K562 (cell line): Measurements from ENCODE around the gene DMXL1. TPM values are rescaled to one million over a fixed set of nuclear protein-coding genes. Genes with fewer than 3 reads are reported as not detected.

Experiments used
- ATAC-seq: fragments of 200-7000 bp; cut with Tn5 transposase; 3 replicates; pipeline ENCODE4 v1.9.1; 2020; ENCODE audit warnings: moderate library complexity
- BruUV-seq: library from RNA; stranded (reverse); fragments of 400-500 nt; replicated peaks from 2 replicates; lab custom pipeline; 2021; lab: Mats Ljungman, UMichigan
- CTCF ChIA-PET: fragments of 300-600 bp; formaldehyde crosslinking; extraction: SDS; loops from one replicate; lab custom pipeline; 2021; ENCODE audit warnings: low intra/inter-chr PET ratio; lab: Yijun Ruan, JAX
- POLR2A ChIA-PET: fragments of 300-600, 350-650 bp; sonication (Branson Sonifier 250); formaldehyde crosslinking; extraction: SDS; loops from one replicate; lab custom pipeline; 2021; ENCODE audit warnings: antibody characterized with exemption, inconsistent platforms; lab: Yijun Ruan, JAX
- DNase-seq, 4 experiments: peaks; one replicate each; pipeline versions ENCODE4 v3.0.0 to v3.0.0-alpha.2; 2011 to 2018; ENCODE audit warnings: low spot score in 3 of 4, mixed read lengths in 3 of 4; ENCODE audit errors: extremely low read depth in 1 of 4
- FAIRE-seq: peaks from 2 replicates; lab custom pipeline; 2011; peaks lifted over from hg19 to GRCh38; lab: Jason Lieb, UNC
- H2AFZ ChIP-seq: 2 replicates; pipeline ENCODE4 v1.6.0; 2011; ENCODE audit warnings: low read depth, low read length, control low read depth, inconsistent platforms
- H3K27ac ChIP-seq: fragments of 200-600 bp; 3 replicates; pipeline ENCODE4 v1.8.0; 2011; ENCODE audit warnings: low read depth, mild to moderate bottlenecking, control low read depth, inconsistent platforms, low read length, moderate library complexity, mixed read lengths; ENCODE audit errors: extremely low read depth
- H3K27me3 ChIP-seq, 2 experiments: fragments of 300-600 bp in 1 of 2; 2 replicates in 1 of 2; 3 replicates in 1 of 2; pipeline versions ENCODE4 v1.6.0 to v1.8.0; 2011; ENCODE audit warnings: inconsistent platforms in 2 of 2, low read length in 2 of 2, mild to moderate bottlenecking in 1 of 2, mixed read lengths in 1 of 2, moderate library complexity in 1 of 2; ENCODE audit not compliant: control insufficient read depth in 2 of 2, insufficient read depth in 2 of 2
- H3K36me3 ChIP-seq: fragments of 300-600 bp; 3 replicates; pipeline ENCODE4 v1.8.0; 2011; ENCODE audit warnings: mild to moderate bottlenecking, low read length, inconsistent platforms; ENCODE audit not compliant: control insufficient read depth, insufficient read depth
- H3K4me1 ChIP-seq, 2 experiments: fragments of 200-600 bp in 1 of 2; replicated peaks in 1 of 2; 2 replicates in 1 of 2; 3 replicates in 1 of 2; pipeline versions ENCODE4 v1.5.1 to v1.8.0; 2011; ENCODE audit warnings: inconsistent platforms in 2 of 2, low read length in 2 of 2, mild to moderate bottlenecking in 1 of 2, mixed read lengths in 1 of 2, moderate library complexity in 1 of 2; ENCODE audit not compliant: control insufficient read depth in 2 of 2, insufficient read depth in 2 of 2
- H3K4me2 ChIP-seq: 2 replicates; pipeline ENCODE4 v1.6.1; 2011; ENCODE audit warnings: low read length, control low read depth, inconsistent platforms, mixed read lengths; ENCODE audit not compliant: insufficient read depth
- H3K4me3 ChIP-seq: fragments of 200-600 bp; sonication (generic), shearing (Covaris generic); 2 replicates; pipeline ENCODE4 v1.5.1; 2016; ENCODE audit warnings: control low read depth, inconsistent platforms
- H3K79me2 ChIP-seq: fragments of 200-600 bp; 3 replicates; pipeline ENCODE4 v1.8.0; 2011; ENCODE audit warnings: low read length, inconsistent platforms; ENCODE audit not compliant: control insufficient read depth, insufficient read depth
- H3K9ac ChIP-seq, 2 experiments: 2 replicates each; pipeline versions ENCODE4 v1.6.0 to v1.6.1; 2011; ENCODE audit warnings: low read depth in 2 of 2, low read length in 2 of 2, control low read depth in 1 of 2, inconsistent platforms in 1 of 2, mild to moderate bottlenecking in 1 of 2, mixed read lengths in 1 of 2; ENCODE audit not compliant: insufficient read depth in 1 of 2
- H3K9me1 ChIP-seq: one replicate; pipeline ENCODE4 v1.6.0; 2011; ENCODE audit warnings: inconsistent platforms, mild to moderate bottlenecking, low read length, moderate library complexity; ENCODE audit not compliant: control insufficient read depth, insufficient read depth
- H3K9me3 ChIP-seq: replicated peaks from 2 replicates; pipeline ENCODE4 v1.5.1; 2011; ENCODE audit warnings: low read depth, low read length, inconsistent platforms; ENCODE audit not compliant: control insufficient read depth, insufficient read depth
- H4K20me1 ChIP-seq: replicated peaks from 2 replicates; pipeline ENCODE4 v1.6.1; 2011; ENCODE audit warnings: low read length, inconsistent platforms, mixed read lengths; ENCODE audit not compliant: control insufficient read depth, insufficient read depth
- ARID1B ChIP-seq: fragments of 450-650 bp; IDR thresholded peaks from 2 replicates; pipeline ENCODE4 v1.6.1; 2016; ENCODE audit warnings: antibody characterized with exemption, mild to moderate bottlenecking, inconsistent platforms
- FOXM1 ChIP-seq, 2 experiments: fragments of 450-650 bp in 1 of 2; sonication (generic) in 1 of 2; formaldehyde crosslinking in 1 of 2; IDR thresholded peaks; 2 replicates each; pipeline versions ENCODE4 v1.6.1 to v1.9.0; 2017 to 2022; ENCODE audit warnings: low read depth in 2 of 2, mild to moderate bottlenecking in 2 of 2, missing genetic modification reagents in 1 of 2, moderate library complexity in 1 of 2
- KLF6 ChIP-seq: fragments of 250-450 bp; sonication (Bioruptor Pico); IDR thresholded peaks from 2 replicates; pipeline ENCODE4 v1.4.0; 2020; ENCODE audit warnings: mild to moderate bottlenecking, moderate library complexity, borderline replicate concordance
- MEIS2 ChIP-seq: fragments of 450-650 bp; IDR thresholded peaks from 2 replicates; pipeline ENCODE4 v1.6.1; 2014; ENCODE audit warnings: mild to moderate bottlenecking; ENCODE audit not compliant: partially characterized antibody
- TAF1 ChIP-seq: IDR thresholded peaks from 2 replicates; pipeline ENCODE4 v1.6.1; 2011; ENCODE audit warnings: mild to moderate bottlenecking, low read length, moderate library complexity; ENCODE audit not compliant: insufficient read depth, control insufficient read depth, severe bottlenecking; ENCODE audit errors: extremely low read depth
- ZBTB17 ChIP-seq: fragments of 450-650 bp; formaldehyde crosslinking; IDR thresholded peaks from 2 replicates; pipeline ENCODE4 v1.4.0; 2020; ENCODE audit warnings: mild to moderate bottlenecking
- ZNF316 ChIP-seq: fragments of 450-650 bp; IDR thresholded peaks from 2 replicates; pipeline ENCODE4 v1.6.1; 2016
- WGBS: fragments of 100-300 bp; shearing (Covaris generic); methylation state at CpG from one replicate; pipeline ENCODE4 v1.1.6; 2016; ENCODE audit warnings: low coverage, mixed read lengths; ENCODE audit not compliant: insufficient coverage; ENCODE audit errors: missing lambda C conversion rate; 5-methylcytosine and 5-hydroxymethylcytosine counted together
- in situ Hi-C: fragments of 300-500 bp; cut with MboI; formaldehyde crosslinking; loops from 4 replicates; pipeline ENCODE4 v1.15.0; 2018; ENCODE audit warnings: inconsistent platforms, mixed read lengths
- intact Hi-C: fragments of 100-400 bp; cut with micrococcal nuclease; formaldehyde crosslinking; loops from 2 replicates; pipeline ENCODE4 v1.14.2; 2022
- polyA plus RNA-seq, 8 experiments: library from polyadenylated mRNA; depleted of rRNA in 4 of 8; stranded (reverse) in 5 of 8; unstranded in 3 of 8; fragments of >200 nt; fragmentation: Nextera tagmentation in 2 of 8; fragmentation: Illumina TruSeq in 1 of 8; extraction: Ambion mirVana in 2 of 8; extraction: Trizol in 1 of 8; gene quantifications; 2 replicates each; pipeline versions ENCODE4 v1.2.1 to v1.2.3, GENCODE V29; 2011 to 2014; ENCODE audit warnings: inconsistent platforms in 1 of 8, missing spikeins in 1 of 8
- total RNA-seq, 7 experiments: library from RNA; depleted of rRNA in 6 of 7; stranded (reverse); fragments of >200 nt in 6 of 7; fragmentation: Illumina TruSeq in 2 of 7; extraction: Trizol in 2 of 7; gene quantifications; 2 replicates each; pipeline versions ENCODE4 v1.2.1 to v1.2.3, GENCODE V29; 2011 to 2021; ENCODE audit warnings: low replicate concordance in 1 of 7
- TF ChIP-seq, protein P1 (sequence below), 2 experiments: IDR thresholded peaks; 2 replicates each; pipeline ENCODE4 v1.6.1; 2011; ENCODE audit warnings: borderline replicate concordance in 1 of 2, control low read depth in 1 of 2, low read depth in 1 of 2, low read length in 1 of 2, mild to moderate bottlenecking in 1 of 2, mixed read lengths in 1 of 2, moderate library complexity in 1 of 2; ENCODE audit not compliant: insufficient read depth in 1 of 2, insufficient read length in 1 of 2, poor library complexity in 1 of 2, severe bottlenecking in 1 of 2; ENCODE audit errors: extremely low read depth in 1 of 2
- TF ChIP-seq, protein P2 (sequence below), 2 experiments: IDR thresholded peaks in 1 of 2; conservative IDR thresholded peaks in 1 of 2; 2 replicates each; pipeline ENCODE4 v1.6.1; 2016; ENCODE audit warnings: low read depth in 2 of 2, mild to moderate bottlenecking in 1 of 2, missing compliant biosample characterization in 1 of 2, missing genetic modification characterization in 1 of 2, moderate library complexity in 1 of 2
- TF ChIP-seq, protein P3 (sequence below): fragments of 450-650 bp; IDR thresholded peaks from 2 replicates; pipeline ENCODE4 v1.6.1; 2016

The DMXL1 gene
- total and polyA plus RNA-seq, 9 of the 15 experiments (the other 6 are each of a cell fraction or from before 2014, with no cell fraction given) = 8.3 to 40.3 (median 30.6) TPM

DNA sequence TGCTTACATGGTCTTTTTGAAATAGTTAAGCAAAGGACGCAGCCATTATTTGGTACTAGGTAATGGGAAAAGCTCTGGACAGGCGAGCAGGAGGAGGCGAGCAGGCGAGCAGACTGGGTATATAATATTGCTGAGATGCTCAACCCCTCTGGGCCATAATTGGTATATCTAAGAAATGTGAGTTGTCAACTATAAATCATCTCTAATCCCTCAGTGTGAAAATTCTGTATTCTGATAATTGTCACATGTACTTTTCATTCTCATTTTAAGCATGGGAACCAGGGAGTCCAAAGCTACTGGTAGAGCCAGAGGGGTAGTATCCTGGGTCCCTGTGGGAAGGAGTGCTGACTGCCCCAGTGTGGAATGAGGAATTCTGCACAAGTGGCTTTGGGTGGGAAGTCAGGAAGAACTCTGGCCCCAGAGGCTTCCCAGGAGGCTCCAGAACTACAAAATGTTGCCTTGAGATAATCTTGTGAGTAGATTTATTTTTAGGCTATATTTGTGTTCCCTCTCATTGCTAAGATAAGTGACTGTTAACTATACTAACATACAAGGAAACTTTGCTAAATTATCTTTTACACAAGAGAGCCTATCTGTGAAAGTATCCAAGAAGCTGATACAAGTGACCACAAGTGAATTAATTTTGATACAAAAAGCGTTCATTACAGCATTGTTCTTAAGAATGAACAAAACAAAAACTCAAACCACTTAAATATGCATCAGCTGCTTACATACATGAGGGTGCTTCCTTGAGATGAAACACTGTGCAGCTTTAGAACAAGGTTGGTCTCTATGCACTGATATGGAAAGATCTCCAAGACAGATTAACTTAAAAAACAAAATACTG is 214.4 kb downstream of the DMXL1 start:
- Histone ChIP-seq H3K27me3 (no peaks in the 10 kb centered on the region), H2AFZ (no peak overlapping the region), H3K79me2 (peaks cover 95% of the 10 kb centered on the region), H3K4me2 (peak overlapping the region; percentile 6; the same call in 1 of the 2 replicates)
- WGBS = 48% methylated on average over 5 of the region's 5 CpGs
- no peak for ATAC-seq
- ChIA-PET POLR2A (interaction anchor here (0.7 to 1.4 kb wide), 2 partner anchors 12 to 107 kb away, joined by 3 to 4 read pairs; no protein-coding TSS in a partner anchor), CTCF (no interaction called here)
- no peak for TF ChIP-seq FOXM1 (IDR thresholded peaks at IDR 0.05; ENCODE audit: low read depth)
- no peak for TF ChIP-seq FOXM1 (CRISPR knock-in tag; IDR thresholded peaks at IDR 0.05; ENCODE audit: low read depth)
- TF ChIP-seq, protein P1, sequence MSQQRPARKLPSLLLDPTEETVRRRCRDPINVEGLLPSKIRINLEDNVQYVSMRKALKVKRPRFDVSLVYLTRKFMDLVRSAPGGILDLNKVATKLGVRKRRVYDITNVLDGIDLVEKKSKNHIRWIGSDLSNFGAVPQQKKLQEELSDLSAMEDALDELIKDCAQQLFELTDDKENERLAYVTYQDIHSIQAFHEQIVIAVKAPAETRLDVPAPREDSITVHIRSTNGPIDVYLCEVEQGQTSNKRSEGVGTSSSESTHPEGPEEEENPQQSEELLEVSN (IDR thresholded peaks at IDR 0.05; ENCODE audit: borderline replicate concordance in 1 of 2, extremely low read depth in 1 of 2, insufficient read depth in 1 of 2, insufficient read length in 1 of 2, low read depth in 1 of 2, low read length in 1 of 2, poor library complexity in 1 of 2, severe bottlenecking in 1 of 2) = no peak
- TF ChIP-seq ZBTB17 (CRISPR knock-in tag) = 0 out of 2 replicates have a peak, but pooled peaks have one; percentile 23
- peak; percentile 79 for TF ChIP-seq MEIS2
- peak; percentile 73; the same call in 1 of the 2 replicates for TF ChIP-seq ZNF316
- peak; percentile 31; the same call in 1 of the 2 replicates for TF ChIP-seq ARID1B
- no peak for TF ChIP-seq KLF6 (CRISPR knock-in tag)
- TF ChIP-seq, protein P2, sequence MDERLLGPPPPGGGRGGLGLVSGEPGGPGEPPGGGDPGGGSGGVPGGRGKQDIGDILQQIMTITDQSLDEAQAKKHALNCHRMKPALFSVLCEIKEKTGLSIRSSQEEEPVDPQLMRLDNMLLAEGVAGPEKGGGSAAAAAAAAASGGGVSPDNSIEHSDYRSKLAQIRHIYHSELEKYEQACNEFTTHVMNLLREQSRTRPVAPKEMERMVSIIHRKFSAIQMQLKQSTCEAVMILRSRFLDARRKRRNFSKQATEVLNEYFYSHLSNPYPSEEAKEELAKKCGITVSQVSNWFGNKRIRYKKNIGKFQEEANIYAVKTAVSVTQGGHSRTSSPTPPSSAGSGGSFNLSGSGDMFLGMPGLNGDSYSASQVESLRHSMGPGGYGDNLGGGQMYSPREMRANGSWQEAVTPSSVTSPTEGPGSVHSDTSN (CRISPR knock-in tag; IDR thresholded peaks at IDR 0.05; ENCODE audit: low read depth) = no peak
- TF ChIP-seq, protein P2 (tag; conservative IDR thresholded peaks at IDR 0.05; ENCODE audit: low read depth) = peak; percentile 52; the same call in 1 of the 2 replicates
- TF ChIP-seq, protein P3, sequence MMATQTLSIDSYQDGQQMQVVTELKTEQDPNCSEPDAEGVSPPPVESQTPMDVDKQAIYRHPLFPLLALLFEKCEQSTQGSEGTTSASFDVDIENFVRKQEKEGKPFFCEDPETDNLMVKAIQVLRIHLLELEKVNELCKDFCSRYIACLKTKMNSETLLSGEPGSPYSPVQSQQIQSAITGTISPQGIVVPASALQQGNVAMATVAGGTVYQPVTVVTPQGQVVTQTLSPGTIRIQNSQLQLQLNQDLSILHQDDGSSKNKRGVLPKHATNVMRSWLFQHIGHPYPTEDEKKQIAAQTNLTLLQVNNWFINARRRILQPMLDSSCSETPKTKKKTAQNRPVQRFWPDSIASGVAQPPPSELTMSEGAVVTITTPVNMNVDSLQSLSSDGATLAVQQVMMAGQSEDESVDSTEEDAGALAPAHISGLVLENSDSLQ = peak; percentile 82
- TF ChIP-seq TAF1 = no peak
- TF ChIP-seq, all 486 proteins: peak for 6
- peak overlapping the region in 1 of 2 experiments; percentile 65; a peak in 1 of 4 replicates for H3K9ac ChIP-seq
- in situ Hi-C loops (no loop called here), intact Hi-C loops (no loop called here)
- no peaks in the 10 kb centered on the region for H3K9me3 ChIP-seq
- H3K9me1 ChIP-seq = no peaks in the 10 kb centered on the region
- no peak overlapping the region for H3K27ac ChIP-seq
- peaks cover 6 to 60% of the 10 kb centered on the region in 2 experiments; a peak in 4 of 5 replicates for H3K4me1 ChIP-seq
- FAIRE-seq (no peak), DNase-seq (no peak)
- H3K36me3 ChIP-seq = peaks cover 19% of the 10 kb centered on the region; the same call in 2 of the 3 replicates
- 0 out of 2 replicates have a peak, but pooled peaks cover 4% of the 10 kb centered on the region for H4K20me1 ChIP-seq
- no TSS peak for BruUV-seq
- no peak overlapping the region for H3K4me3 ChIP-seq
